Naive thymus-derived CD4-positive, alpha-beta T cell (primary cell): ENCODE results near the gene PHAX. TPM values are rescaled to one million over a fixed set of nuclear protein-coding genes. Genes with fewer than 3 reads are reported as not detected.
"Not testable (repeated sequence)": the region's sequence is repeated elsewhere in the genome, so short reads cannot be mapped to it uniquely, and the experiment has no call there.

Source experiments
- ATAC-seq: fragments of 150-1000 bp; cut with Tn5 transposase; 2 replicates; pipeline ENCODE4 v1.10.0; 2021; ENCODE audit warnings: mild to moderate bottlenecking, moderate library complexity
- CTCF ChIA-PET: fragments of 350-600 bp; sonication (Branson Sonifier 250); formaldehyde crosslinking; loops from one replicate; lab custom pipeline; 2021; ENCODE audit warnings: antibody characterized with exemption; lab: Charles Lee
- POLR2A ChIA-PET: fragments of 350-600 bp; sonication (Branson Sonifier 250); formaldehyde crosslinking; loops from one replicate; lab custom pipeline; 2021; ENCODE audit warnings: antibody characterized with exemption, inconsistent platforms; lab: Charles Lee
- DNase-seq, 9 donors: peaks; one replicate each; pipeline versions ENCODE4 v3.0.0 to v3.0.0-alpha.2; 2020 to 2022; ENCODE audit warnings: mixed read lengths in 1 of 9
- H3K27ac ChIP-seq: one replicate; pipeline ENCODE4 v1.7.0; 2013; ENCODE audit warnings: mild to moderate bottlenecking, low read depth, low read length, moderate library complexity
- H3K27me3 ChIP-seq, 2 donors: one replicate each; pipeline ENCODE4 v1.7.0; 2013; ENCODE audit warnings: low read length in 2 of 2, mild to moderate bottlenecking in 2 of 2, moderate library complexity in 2 of 2; ENCODE audit not compliant: control insufficient read depth in 2 of 2, insufficient read depth in 2 of 2
- H3K36me3 ChIP-seq, 3 experiments: 1 replicate in 2 of 3; 2 replicates in 1 of 3; pipeline ENCODE4 v1.7.0; 2013; ENCODE audit warnings: low read length in 3 of 3, mild to moderate bottlenecking in 3 of 3, moderate library complexity in 1 of 3; ENCODE audit not compliant: insufficient read depth in 3 of 3, control insufficient read depth in 2 of 3
- H3K4me1 ChIP-seq, 2 donors: one replicate each; pipeline ENCODE4 v1.7.0; 2013; ENCODE audit warnings: low read length in 2 of 2, mild to moderate bottlenecking in 2 of 2, moderate library complexity in 1 of 2; ENCODE audit not compliant: control insufficient read depth in 2 of 2, insufficient read depth in 2 of 2
- H3K4me3 ChIP-seq: 2 replicates; pipeline ENCODE4 v1.7.0; 2013; ENCODE audit warnings: mild to moderate bottlenecking, low read length
- H3K9me3 ChIP-seq, 3 experiments: 1 replicate in 2 of 3; 2 replicates in 1 of 3; pipeline ENCODE4 v1.7.0; 2013; ENCODE audit warnings: low read length in 3 of 3; ENCODE audit not compliant: control insufficient read depth in 2 of 3
- H3K27ac Mint-ChIP-seq, 9 donors: one replicate each; pipeline ENCODE4 v1.8.0; 2020 to 2022; ENCODE audit warnings: mixed read lengths in 9 of 9, mild to moderate bottlenecking in 8 of 9, moderate library complexity in 5 of 9, inconsistent platforms in 2 of 9
- H3K27me3 Mint-ChIP-seq, 5 donors: one replicate each; pipeline ENCODE4 v1.8.0; 2021 to 2022; ENCODE audit warnings: mixed read lengths in 5 of 5, mild to moderate bottlenecking in 1 of 5
- H3K36me3 Mint-ChIP-seq, 5 donors: one replicate each; pipeline ENCODE4 v1.8.0; 2020 to 2022; ENCODE audit warnings: mixed read lengths in 5 of 5, mild to moderate bottlenecking in 3 of 5, inconsistent platforms in 1 of 5
- H3K4me1 Mint-ChIP-seq, 7 donors: one replicate each; pipeline ENCODE4 v1.8.0; 2020 to 2022; ENCODE audit warnings: mixed read lengths in 7 of 7, mild to moderate bottlenecking in 3 of 7, inconsistent platforms in 1 of 7
- H3K4me3 Mint-ChIP-seq, 10 donors: one replicate each; pipeline ENCODE4 v1.8.0; 2020 to 2022; ENCODE audit warnings: mild to moderate bottlenecking in 10 of 10, mixed read lengths in 10 of 10, moderate library complexity in 6 of 10, inconsistent platforms in 2 of 10
- H3K9me3 Mint-ChIP-seq, 11 donors: one replicate each; pipeline ENCODE4 v1.8.0; 2020 to 2022; ENCODE audit warnings: mixed read lengths in 11 of 11, mild to moderate bottlenecking in 4 of 11, inconsistent platforms in 1 of 11, moderate library complexity in 1 of 11
- intact Hi-C, 2 donors: fragments of 100-400 bp; cut with micrococcal nuclease; formaldehyde crosslinking; loops; one replicate each; pipeline ENCODE4 v1.15.1; 2023
- polyA plus RNA-seq, 2 donors: library from polyadenylated mRNA; unstranded; fragments of 300-500 nt; fragmentation: Illumina TruSeq; gene quantifications; one replicate each; pipeline ENCODE4 v1.2.3, GENCODE V29; 2021
- total RNA-seq, 6 experiments: library from RNA in 5 of 6; stranded (reverse) in 5 of 6; gene quantifications; 1 replicate in 5 of 6; 2 replicates in 1 of 6; pipeline ENCODE4 v1.2.3 and lab custom pipeline; 2021 to 2026

PHAX gene
- total and polyA plus RNA-seq, 7 experiments from 2014 or later: 14.5 to 116 (median 37.4) TPM

DNA sequence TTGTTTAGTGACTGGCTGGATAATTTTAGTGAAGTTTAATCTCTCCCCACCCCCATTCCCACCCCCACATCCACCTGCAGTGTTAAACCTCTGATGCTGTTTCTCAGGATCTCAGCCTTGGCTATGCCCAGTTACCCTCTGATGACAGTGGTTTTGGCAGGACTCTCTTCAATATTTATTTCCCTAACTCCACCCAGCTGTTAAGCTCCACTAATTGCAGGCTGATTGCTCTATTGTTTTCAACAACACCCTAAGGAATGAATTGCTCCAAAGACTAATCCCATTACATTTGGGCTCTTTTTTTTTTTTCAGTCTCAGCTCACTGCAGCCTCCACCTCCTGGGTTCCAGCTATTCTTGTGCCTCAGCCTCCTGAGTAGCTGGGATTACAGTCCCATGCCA lies 46.3 kb downstream of the PHAX start:
- Histone ChIP-seq H3K27ac (no peak overlapping the region), H3K4me1 (no peaks in the 10 kb centered on the region), H3K27me3 (no peaks in the 10 kb centered on the region), H3K36me3 (no peaks in the 10 kb centered on the region), H3K9me3 (no peaks in the 10 kb centered on the region), H3K4me3 (no peak overlapping the region)
- no peak overlapping the region for H3K27ac Mint-ChIP-seq
- intact Hi-C loops: no loop called here
- no peak overlapping the region for H3K4me3 Mint-ChIP-seq
- ChIA-PET CTCF (no interaction called here), POLR2A (interaction anchor here (0.6 kb wide), 1 partner anchor 88 kb away, joined by 3 read pairs; no protein-coding TSS in a partner anchor)
- H3K9me3 Mint-ChIP-seq: peaks cover 0 to 22% (median 7%) of the 10 kb centered on the region in 11 donors
- H3K36me3 Mint-ChIP-seq: peaks cover 0 to 6% (median 3%) of the 10 kb centered on the region in 5 donors
- H3K4me1 Mint-ChIP-seq: peaks cover 0 to 1% (median 0%) of the 10 kb centered on the region in 7 donors
- ATAC-seq (no peak), DNase-seq (no peak)
- H3K27me3 Mint-ChIP-seq: peaks cover 5 to 21% (median 6%) of the 10 kb centered on the region in 5 donors

DNA sequence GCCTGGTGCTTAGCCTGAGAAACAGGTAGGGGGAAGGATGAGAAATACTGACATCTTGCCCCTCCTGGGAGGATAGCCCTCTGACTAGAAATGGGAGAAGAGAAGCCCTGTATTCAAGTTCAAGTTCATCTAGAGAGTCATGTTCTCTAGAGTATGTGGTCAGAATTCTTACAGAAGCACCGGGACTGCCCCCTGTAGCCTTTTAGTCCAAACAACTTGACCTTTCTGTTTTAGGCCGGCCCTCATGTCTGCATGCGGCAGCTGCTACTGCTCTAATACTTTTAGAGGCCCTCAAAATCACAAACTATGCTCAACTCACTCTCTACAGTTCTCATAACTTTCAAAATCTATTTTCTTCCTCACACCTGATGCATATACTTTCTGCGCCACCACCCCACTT lies 47.7 kb downstream of the PHAX start:
- Mint-ChIP-seq H3K36me3 (peaks cover 0 to 6% (median 3%) of the 10 kb centered on the region in 5 donors), H3K9me3 (peaks cover 0 to 22% (median 7%) of the 10 kb centered on the region in 11 donors), H3K27me3 (peaks cover 5 to 21% (median 6%) of the 10 kb centered on the region in 5 donors), H3K4me3 (no peak overlapping the region), H3K27ac (no peak overlapping the region), H3K4me1 (peaks cover 0 to 1% (median 0%) of the 10 kb centered on the region in 7 donors)
- intact Hi-C loops: no loop called here
- ChIA-PET POLR2A (no interaction called here), CTCF (no interaction called here)
- Histone ChIP-seq H3K27me3 (no peaks in the 10 kb centered on the region), H3K4me3 (no peak overlapping the region), H3K36me3 (no peaks in the 10 kb centered on the region), H3K27ac (no peak overlapping the region), H3K9me3 (no peaks in the 10 kb centered on the region), H3K4me1 (no peaks in the 10 kb centered on the region)
- DNase-seq (no peak), ATAC-seq (no peak)

DNA sequence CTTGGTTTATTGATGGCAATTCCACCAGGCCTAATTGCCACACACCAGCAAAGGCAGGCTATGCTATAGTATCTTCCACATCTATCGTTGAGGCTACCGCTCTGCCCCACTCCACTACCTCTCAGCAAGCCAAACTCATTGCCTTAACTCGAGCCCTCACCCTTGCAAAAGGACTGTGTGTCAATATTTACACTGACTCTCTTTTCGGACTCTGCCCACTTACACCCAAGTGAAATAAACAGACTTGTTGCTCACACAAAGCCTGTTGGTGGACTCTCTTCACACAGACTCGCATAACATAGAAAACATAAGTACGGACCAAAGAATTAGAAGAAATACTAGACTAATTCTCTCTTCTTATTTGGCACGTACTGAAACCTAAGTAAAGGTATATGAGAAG lies 48.3 kb downstream of the PHAX start:
- H3K4me1 Mint-ChIP-seq, H3K36me3 Mint-ChIP-seq, intact Hi-C loops, H3K4me1 ChIP-seq, H3K9me3 ChIP-seq, H3K27me3 ChIP-seq, H3K36me3 ChIP-seq, DNase-seq, H3K4me3 Mint-ChIP-seq, H3K27ac ChIP-seq, POLR2A ChIA-PET, CTCF ChIA-PET, H3K27ac Mint-ChIP-seq, ATAC-seq, H3K4me3 ChIP-seq: not testable (repeated sequence)
- peaks cover 5 to 22% (median 6%) of the 10 kb centered on the region in 5 donors for H3K27me3 Mint-ChIP-seq
- H3K9me3 Mint-ChIP-seq: peaks cover 0 to 22% (median 7%) of the 10 kb centered on the region in 11 donors

- POLR2A ChIA-PET, H3K4me3 Mint-ChIP-seq, H3K27me3 ChIP-seq, CTCF ChIA-PET, DNase-seq, H3K27ac ChIP-seq, intact Hi-C loops, H3K4me1 Mint-ChIP-seq, H3K36me3 ChIP-seq, H3K36me3 Mint-ChIP-seq, H3K27ac Mint-ChIP-seq, H3K4me3 ChIP-seq, H3K9me3 ChIP-seq, H3K4me1 ChIP-seq, ATAC-seq: not testable (repeated sequence)
- peaks cover 0 to 16% (median 7%) of the 10 kb centered on the region in 11 donors for H3K9me3 Mint-ChIP-seq
- peaks cover 5 to 25% (median 6%) of the 10 kb centered on the region in 5 donors for H3K27me3 Mint-ChIP-seq
These were observed 49.0 kb downstream of the PHAX start for GRCh38 chr5:126649709-126650108.

DNA sequence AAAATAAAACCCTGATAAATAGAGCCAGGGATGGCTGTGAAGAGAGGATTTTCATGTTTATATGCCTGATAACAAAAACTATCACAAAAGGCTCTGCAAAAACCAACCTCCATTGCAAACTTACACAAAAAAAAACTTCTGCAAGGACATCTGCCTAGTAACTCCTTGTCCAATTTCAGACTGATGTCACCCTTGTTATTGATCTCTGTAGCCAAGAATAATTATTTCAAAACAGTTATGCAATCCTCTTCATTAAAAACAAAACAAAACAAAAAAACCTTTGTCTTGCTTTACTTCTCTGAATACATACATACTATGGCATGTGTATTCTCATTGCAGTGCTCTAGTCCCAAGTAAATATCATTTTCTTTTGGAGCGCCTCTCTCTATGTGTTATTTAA lies 49.7 kb downstream of the PHAX start:
- Histone ChIP-seq H3K9me3 (no peaks in the 10 kb centered on the region), H3K36me3 (no peaks in the 10 kb centered on the region), H3K4me3 (no peak overlapping the region), H3K27ac (no peak overlapping the region), H3K27me3 (no peaks in the 10 kb centered on the region), H3K4me1 (no peaks in the 10 kb centered on the region)
- H3K27me3 Mint-ChIP-seq: peaks cover under 1 to 23% (median 6%) of the 10 kb centered on the region in 5 donors
- POLR2A ChIA-PET: no interaction called here
- H3K4me3 Mint-ChIP-seq: no peak overlapping the region
- CTCF ChIA-PET: interaction anchor here (0.6 kb wide), 1 partner anchor 180 kb away, joined by 3 read pairs; no protein-coding TSS in a partner anchor
- H3K36me3 Mint-ChIP-seq: peaks cover 0 to 2% (median under 1%) of the 10 kb centered on the region in 5 donors
- H3K4me1 Mint-ChIP-seq: no peaks in the 10 kb centered on the region
- DNase-seq (no peak), ATAC-seq (no peak)
- no peak overlapping the region for H3K27ac Mint-ChIP-seq
- intact Hi-C loops: no loop called here
- peaks cover 0 to 9% (median 3%) of the 10 kb centered on the region in 11 donors for H3K9me3 Mint-ChIP-seq

DNA sequence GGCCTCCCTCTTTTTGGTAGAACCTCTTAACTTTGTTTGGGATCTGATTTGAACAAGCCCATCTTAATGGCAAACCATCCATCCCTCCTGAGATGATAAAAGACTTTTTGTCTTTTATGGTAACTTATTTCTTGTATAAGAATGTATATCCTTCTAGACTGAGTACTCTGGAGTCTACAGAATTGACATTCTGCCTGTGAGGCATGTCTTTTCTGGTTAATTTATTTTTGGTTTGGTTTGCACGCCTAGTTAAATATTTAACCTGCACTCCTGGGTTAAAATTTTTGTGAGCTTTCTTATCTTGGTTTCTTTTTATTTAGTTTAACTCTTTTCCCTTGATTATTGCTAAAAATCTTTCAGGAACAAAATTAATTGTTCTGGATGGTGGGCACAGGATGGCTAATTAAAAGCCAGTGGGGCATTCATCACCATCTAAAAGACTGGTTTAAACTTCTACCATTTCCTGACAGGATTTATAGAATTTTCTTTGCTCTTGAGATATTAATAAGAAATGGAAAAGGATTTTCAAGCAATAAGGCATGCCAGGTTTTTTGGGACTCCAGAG lies 50.3 kb downstream of the PHAX start:
- DNase-seq (no peak), ATAC-seq (no peak)
- Mint-ChIP-seq H3K4me1 (no peaks in the 10 kb centered on the region), H3K27ac (no peak overlapping the region), H3K36me3 (no peaks in the 10 kb centered on the region), H3K4me3 (no peak overlapping the region), H3K27me3 (peaks cover 0 to 23% (median 6%) of the 10 kb centered on the region in 5 donors), H3K9me3 (peaks cover 0 to 4% (median 0%) of the 10 kb centered on the region in 11 donors)
- no peaks in the 10 kb centered on the region for H3K36me3 ChIP-seq
- intact Hi-C loops: no loop called here
- no peaks in the 10 kb centered on the region for H3K4me1 ChIP-seq
- H3K27me3 ChIP-seq: no peaks in the 10 kb centered on the region
- ChIA-PET POLR2A (no interaction called here), CTCF (interaction anchor here (0.6 to 1.1 kb wide), 2 partner anchors 179 to 313 kb away, joined by 3 read pairs; no protein-coding TSS in a partner anchor)
- no peaks in the 10 kb centered on the region for H3K9me3 ChIP-seq
- H3K27ac ChIP-seq: no peak overlapping the region
- H3K4me3 ChIP-seq: no peak overlapping the region
